ENCODE measurements around the gene IGFBP2. TPM values are rescaled to one million over a fixed set of nuclear protein-coding genes. Genes with fewer than 3 reads are reported as not detected.

IGFBP2 gene
- total RNA-seq, 6 donors from 2014 or later, result 16.8 to 82.8 (median 41.9) TPM

DNA sequence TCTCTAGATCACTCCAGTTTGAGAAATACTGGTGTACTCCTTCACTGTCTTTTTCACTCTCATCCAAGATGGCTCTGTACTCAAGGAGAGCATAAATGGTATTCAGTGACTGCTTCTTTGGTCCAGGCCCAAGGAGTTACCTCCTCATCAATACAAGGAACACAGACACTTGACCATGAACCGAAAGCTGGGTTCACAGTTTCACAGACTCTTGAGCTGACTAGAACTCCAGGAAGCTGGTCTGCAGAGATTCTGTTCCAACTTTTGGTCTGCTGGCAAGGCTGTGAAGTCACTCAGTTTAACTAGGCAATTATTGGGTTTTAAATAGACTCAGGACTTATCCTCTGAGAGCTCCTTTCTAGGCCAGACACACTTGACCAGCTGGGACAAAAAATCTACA, 69.5 kb downstream of the IGFBP2 start:
- H3K9me3 ChIP-seq, result no peaks in the 10 kb centered on the region
- no peaks in the 10 kb centered on the region for H3K36me3 ChIP-seq
- DNase-seq, result no peak
- WGBS, 2 donors, result 88 to 92% methylated on average over 1 of the region's 1 CpG
- no peaks in the 10 kb centered on the region for H3K27me3 ChIP-seq
- TF ChIP-seq POLR2AphosphoS5 (IDR thresholded peaks at IDR 0.05), result no peak
- TF ChIP-seq EP300 (IDR thresholded peaks at IDR 0.05), result no peak
- TF ChIP-seq POLR2A (IDR thresholded peaks at IDR 0.05), result no peak
- TF ChIP-seq, protein P1, sequence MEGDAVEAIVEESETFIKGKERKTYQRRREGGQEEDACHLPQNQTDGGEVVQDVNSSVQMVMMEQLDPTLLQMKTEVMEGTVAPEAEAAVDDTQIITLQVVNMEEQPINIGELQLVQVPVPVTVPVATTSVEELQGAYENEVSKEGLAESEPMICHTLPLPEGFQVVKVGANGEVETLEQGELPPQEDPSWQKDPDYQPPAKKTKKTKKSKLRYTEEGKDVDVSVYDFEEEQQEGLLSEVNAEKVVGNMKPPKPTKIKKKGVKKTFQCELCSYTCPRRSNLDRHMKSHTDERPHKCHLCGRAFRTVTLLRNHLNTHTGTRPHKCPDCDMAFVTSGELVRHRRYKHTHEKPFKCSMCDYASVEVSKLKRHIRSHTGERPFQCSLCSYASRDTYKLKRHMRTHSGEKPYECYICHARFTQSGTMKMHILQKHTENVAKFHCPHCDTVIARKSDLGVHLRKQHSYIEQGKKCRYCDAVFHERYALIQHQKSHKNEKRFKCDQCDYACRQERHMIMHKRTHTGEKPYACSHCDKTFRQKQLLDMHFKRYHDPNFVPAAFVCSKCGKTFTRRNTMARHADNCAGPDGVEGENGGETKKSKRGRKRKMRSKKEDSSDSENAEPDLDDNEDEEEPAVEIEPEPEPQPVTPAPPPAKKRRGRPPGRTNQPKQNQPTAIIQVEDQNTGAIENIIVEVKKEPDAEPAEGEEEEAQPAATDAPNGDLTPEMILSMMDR (IDR thresholded peaks at IDR 0.05), result no peak
- H3K4me1 ChIP-seq, result peaks cover 0 to 3% (median 0%) of the 10 kb centered on the region in 4 donors
- H3K27ac ChIP-seq, result no peak overlapping the region
- no peak for ATAC-seq (ENCODE audit: low FRiP score in 2 of 2)
- no peak overlapping the region for H3K4me3 ChIP-seq

DNA sequence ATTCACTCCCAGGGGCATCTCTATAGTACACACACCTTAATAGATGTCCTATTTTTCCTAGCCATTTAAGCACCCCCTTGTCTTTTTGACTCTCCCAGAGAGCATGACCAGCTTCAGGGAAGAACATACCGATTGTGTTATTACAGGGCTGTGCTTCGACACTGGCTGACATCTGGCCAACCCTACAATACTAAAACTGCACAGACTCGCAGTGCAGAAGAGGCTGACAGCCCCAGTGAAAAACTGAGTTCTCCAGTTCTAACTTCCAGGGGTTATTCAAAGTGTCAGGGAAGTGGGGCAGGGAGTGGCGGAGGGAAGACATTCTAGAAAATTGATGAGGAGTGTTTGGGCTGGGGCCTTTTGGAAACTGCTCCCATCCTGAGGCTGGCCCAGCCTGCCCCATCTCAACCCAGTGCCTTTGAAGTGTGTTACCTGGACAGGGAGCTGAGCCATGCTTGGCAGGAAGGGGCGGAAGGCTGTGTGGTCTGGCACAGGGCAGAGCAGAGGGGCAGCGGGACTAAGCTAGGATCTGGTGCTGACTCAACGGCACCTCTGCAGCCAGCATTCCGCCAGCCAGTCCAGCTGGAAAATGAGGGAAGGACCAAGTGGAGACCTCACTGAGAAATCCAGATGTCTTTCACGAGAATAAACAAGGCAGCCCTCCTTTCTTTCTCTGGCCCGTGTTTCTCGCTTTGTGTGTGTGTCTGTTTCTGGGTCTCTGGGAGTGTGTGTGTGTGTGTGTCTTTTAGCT, 77.5 kb downstream of the IGFBP2 start:
- H3K27me3 ChIP-seq, result no peaks in the 10 kb centered on the region
- no peaks in the 10 kb centered on the region for H3K4me1 ChIP-seq
- DNase-seq (no peak), ATAC-seq (ENCODE audit: low FRiP score in 2 of 2) (peak in 1 of 2 donors; percentile 75)
- H3K9me3 ChIP-seq, result no peaks in the 10 kb centered on the region
- TF ChIP-seq POLR2A (IDR thresholded peaks at IDR 0.05) (no peak), POLR2AphosphoS5 (IDR thresholded peaks at IDR 0.05) (no peak)
- TF ChIP-seq, protein P1 (IDR thresholded peaks at IDR 0.05), result no peak
- 73 to 83% methylated on average over 11 of the region's 11 CpGs for WGBS, 2 donors
- peak overlapping the region in 3 of 4 donors; percentile 14 to 70 (median 25) for H3K27ac ChIP-seq
- H3K36me3 ChIP-seq, result no peaks in the 10 kb centered on the region
- H3K4me3 ChIP-seq, result no peak overlapping the region

DNA sequence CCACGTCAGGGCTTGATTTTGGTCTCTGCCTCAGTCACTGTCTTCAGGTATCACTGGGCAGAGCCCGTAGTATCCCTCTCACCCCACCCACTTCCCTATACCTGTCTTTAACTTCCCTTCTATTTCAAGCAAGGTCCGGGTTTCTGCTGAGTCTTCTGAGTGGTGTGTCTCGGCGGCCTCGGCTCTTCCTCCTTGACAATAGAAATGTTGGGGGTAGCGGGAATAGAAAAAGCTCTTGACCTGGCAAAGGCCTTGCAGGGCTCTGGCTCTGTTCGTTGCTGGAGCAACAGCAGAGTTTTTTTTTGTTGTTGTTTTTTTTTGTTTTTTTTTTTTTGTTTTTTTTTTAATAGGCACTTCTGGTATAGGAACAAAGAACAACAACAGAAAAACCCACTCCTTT, 78.1 kb downstream of the IGFBP2 start:
- no peaks in the 10 kb centered on the region for H3K4me1 ChIP-seq
- DNase-seq, result no peak
- H3K4me3 ChIP-seq, result no peak overlapping the region
- 75 to 76% methylated on average over 8 of the region's 8 CpGs for WGBS, 2 donors
- H3K27me3 ChIP-seq, result no peaks in the 10 kb centered on the region
- H3K36me3 ChIP-seq, result no peaks in the 10 kb centered on the region
- no peaks in the 10 kb centered on the region for H3K9me3 ChIP-seq
- TF ChIP-seq POLR2AphosphoS5 (IDR thresholded peaks at IDR 0.05) (no peak), POLR2A (IDR thresholded peaks at IDR 0.05) (no peak), EP300 (IDR thresholded peaks at IDR 0.05) (no peak)
- TF ChIP-seq, protein P1 (IDR thresholded peaks at IDR 0.05), result no peak
- H3K27ac ChIP-seq, result peak overlapping the region in 2 of 4 donors; percentile 14 to 25
- ATAC-seq (ENCODE audit: low FRiP score in 2 of 2), result no peak

DNA sequence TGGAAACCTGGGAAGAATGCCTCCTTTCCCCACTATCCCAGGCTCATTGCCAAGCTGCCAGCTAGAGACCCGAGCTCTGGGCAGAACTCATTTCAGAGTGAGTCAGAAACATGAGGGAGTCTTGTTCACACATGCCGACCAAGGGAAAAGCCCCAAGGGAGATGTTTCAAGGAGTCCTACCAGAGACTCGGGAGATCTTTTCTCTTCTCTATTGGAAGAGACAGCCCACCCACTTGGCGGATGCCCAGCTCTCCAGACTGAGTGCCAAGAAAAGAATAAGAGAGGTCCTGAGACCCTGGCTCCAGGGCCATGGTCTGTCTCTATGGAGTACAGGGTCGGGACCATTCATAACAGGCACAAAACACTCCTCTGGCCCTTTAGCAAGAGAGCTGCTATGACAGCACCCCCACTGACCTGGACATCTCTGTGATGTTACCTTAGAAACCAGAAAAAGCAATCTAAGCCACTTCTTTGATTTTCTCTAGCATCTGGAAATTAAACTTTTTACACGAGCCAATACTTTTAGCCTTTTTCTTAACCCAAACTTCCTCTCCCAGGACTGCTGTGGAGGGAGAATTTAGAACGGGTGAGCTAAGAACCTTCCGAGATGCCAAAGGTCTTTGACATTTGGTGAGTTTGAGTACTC, 80.6 kb downstream of the IGFBP2 start:
- no peak for TF ChIP-seq POLR2A (IDR thresholded peaks at IDR 0.05)
- TF ChIP-seq, protein P1 (IDR thresholded peaks at IDR 0.05), result no peak
- TF ChIP-seq POLR2AphosphoS5 (IDR thresholded peaks at IDR 0.05), result no peak
- TF ChIP-seq EP300 (IDR thresholded peaks at IDR 0.05), result no peak
- WGBS, 2 donors, result 69 to 79% methylated on average over 6 to 8 of the region's 8 CpGs
- H3K9me3 ChIP-seq, result no peaks in the 10 kb centered on the region
- peak in 1 of 2 donors; percentile 49 for ATAC-seq (ENCODE audit: low FRiP score in 2 of 2)
- DNase-seq, result no peak
- H3K4me3 ChIP-seq, result no peak overlapping the region
- no peaks in the 10 kb centered on the region for H3K36me3 ChIP-seq
- H3K4me1 ChIP-seq, result no peaks in the 10 kb centered on the region
- H3K27ac ChIP-seq, result no peak overlapping the region
- H3K27me3 ChIP-seq, result no peaks in the 10 kb centered on the region

Other genes with a start within 250 kb of the IGFBP2 start
- gene SMARCAL1, start 220.9 kb upstream of the IGFBP2 start, total RNA-seq, result 10 to 100 TPM; 10.5 to 29.3 (median 18.3) TPM
- 1,000 to 10,000 TPM in 4 of 6 donors, 100 to 1,000 TPM in 2; 694 to 2,232 (median 1,163) TPM for gene RPL37A, start 134.6 kb upstream of the IGFBP2 start, total RNA-seq
- 100 to 1,000 TPM in 3 of 6 donors, 10 to 100 TPM in 3; 41.9 to 304 (median 95.5) TPM for gene IGFBP5, start 62.1 kb downstream of the IGFBP2 start, total RNA-seq
- not detected for gene TNP1, start 226.6 kb downstream of the IGFBP2 start, total RNA-seq